IMR-90 (cell line): Measurements from ENCODE around the gene SELENOO. TPM values are rescaled to one million over a fixed set of nuclear protein-coding genes. Genes with fewer than 3 reads are reported as not detected.

ENCODE experiments used
- ATAC-seq: fragments of 200-7000 bp; cut with Tn5 transposase; 2 replicates; pipeline ENCODE4 v1.9.1; 2020; ENCODE audit warnings: low read depth, mild to moderate bottlenecking, moderate library complexity
- BruUV-seq: library from RNA; stranded (reverse); fragments of 400-500 nt; replicated peaks from 2 replicates; lab custom pipeline; 2021; lab: Mats Ljungman, UMichigan
- CTCF ChIA-PET: fragments of 300-600 bp; formaldehyde crosslinking; extraction: SDS; loops from one replicate; lab custom pipeline; 2021; ENCODE audit warnings: antibody characterized with exemption; lab: Yijun Ruan, JAX
- POLR2A ChIA-PET: fragments of 300-600 bp; sonication (Branson Sonifier 250); formaldehyde crosslinking; loops from one replicate; lab custom pipeline; 2022; ENCODE audit warnings: antibody characterized with exemption; ENCODE audit not compliant: unreplicated experiment; lab: Charles Lee
- DNase-seq: peaks from one replicate; pipeline ENCODE4 v3.0.0; 2013
- H2AFZ ChIP-seq: replicated peaks from 2 replicates; pipeline ENCODE3; 2013; ENCODE audit warnings: low read length, mild to moderate bottlenecking; ENCODE audit not compliant: poor library complexity
- H2AK5ac ChIP-seq: 2 replicates; pipeline ENCODE4 v1.6.1; 2013; ENCODE audit warnings: low read depth, low read length, inconsistent platforms
- H2AK9ac ChIP-seq: replicated peaks from 2 replicates; pipeline ENCODE3; 2013; ENCODE audit warnings: mild to moderate bottlenecking, low read depth, low read length, moderate library complexity; ENCODE audit not compliant: poor library complexity
- H2BK120ac ChIP-seq: 2 replicates; pipeline ENCODE4 v1.6.1; 2013; ENCODE audit warnings: low read depth, low read length, inconsistent platforms
- H2BK15ac ChIP-seq: 3 replicates; pipeline ENCODE4 v1.6.1; 2013; ENCODE audit warnings: low read depth, low read length, inconsistent platforms
- H2BK20ac ChIP-seq: 2 replicates; pipeline ENCODE4 v1.6.1; 2013; ENCODE audit warnings: low read depth, mild to moderate bottlenecking, inconsistent platforms, low read length, moderate library complexity
- H2BK5ac ChIP-seq: 2 replicates; pipeline ENCODE4 v1.6.1; 2013; ENCODE audit warnings: mild to moderate bottlenecking, low read depth, low read length, inconsistent platforms; ENCODE audit not compliant: poor library complexity, severe bottlenecking
- H3K14ac ChIP-seq: replicated peaks from 2 replicates; pipeline ENCODE4 v1.6.1; 2013; ENCODE audit warnings: low read depth, low read length, inconsistent platforms
- H3K18ac ChIP-seq: 2 replicates; pipeline ENCODE4 v1.6.1; 2013; ENCODE audit warnings: low read depth, low read length, control low read depth
- H3K23ac ChIP-seq: 2 replicates; pipeline ENCODE4 v1.6.1; 2013; ENCODE audit warnings: low read depth, low read length, inconsistent platforms
- H3K27ac ChIP-seq: 2 replicates; pipeline ENCODE4 v1.5.1; 2013; ENCODE audit warnings: mild to moderate bottlenecking, control low read depth, low read length; ENCODE audit not compliant: insufficient read depth
- H3K27me3 ChIP-seq: 2 replicates; pipeline ENCODE4 v1.6.1; 2013; ENCODE audit warnings: low read length; ENCODE audit not compliant: control insufficient read depth, insufficient read depth
- H3K36me3 ChIP-seq: 2 replicates; pipeline ENCODE4 v1.6.1; 2013; ENCODE audit warnings: low read length, mixed read lengths; ENCODE audit not compliant: control insufficient read depth, insufficient read depth
- H3K4ac ChIP-seq: 2 replicates; pipeline ENCODE4 v1.6.1; 2013; ENCODE audit warnings: low read depth, low read length, inconsistent platforms
- H3K4me1 ChIP-seq: 2 replicates; pipeline ENCODE4 v1.6.1; 2013; ENCODE audit warnings: low read length, mixed read lengths; ENCODE audit not compliant: control insufficient read depth, insufficient read depth
- H3K4me2 ChIP-seq: 2 replicates; pipeline ENCODE4 v1.6.1; 2013; ENCODE audit warnings: low read depth, mild to moderate bottlenecking, control low read depth, low read length, moderate library complexity
- H3K4me3 ChIP-seq: 2 replicates; pipeline ENCODE4 v1.5.1; 2013; ENCODE audit warnings: low read depth, mild to moderate bottlenecking, control low read depth, low read length, moderate library complexity; ENCODE audit not compliant: insufficient read depth
- H3K56ac ChIP-seq: 2 replicates; pipeline ENCODE4 v1.6.1; 2013; ENCODE audit warnings: low read length, inconsistent platforms; ENCODE audit not compliant: insufficient read depth; ENCODE audit errors: extremely low read depth
- H3K79me1 ChIP-seq, 2 experiments: 2 replicates each; pipeline ENCODE4 v1.6.1; 2013; ENCODE audit warnings: low read length in 2 of 2, inconsistent platforms in 1 of 2, low read depth in 1 of 2
- H3K9ac ChIP-seq: 2 replicates; pipeline ENCODE4 v1.6.1; 2013; ENCODE audit warnings: low read depth, low read length, control low read depth
- H3K9me1 ChIP-seq: 2 replicates; pipeline ENCODE4 v1.6.1; 2013; ENCODE audit warnings: low read length, inconsistent platforms; ENCODE audit not compliant: insufficient read depth
- H3K9me3 ChIP-seq: 2 replicates; pipeline ENCODE4 v1.6.1; 2013; ENCODE audit warnings: low read length; ENCODE audit not compliant: control insufficient read depth, insufficient read depth
- H4K20me1 ChIP-seq: 2 replicates; pipeline ENCODE4 v1.6.1; 2013; ENCODE audit warnings: low read length, inconsistent platforms; ENCODE audit not compliant: insufficient read depth
- H4K5ac ChIP-seq: 2 replicates; pipeline ENCODE4 v1.6.1; 2013; ENCODE audit warnings: mild to moderate bottlenecking, low read depth, low read length, control low read depth
- H4K8ac ChIP-seq, 2 experiments: 2 replicates each; pipeline ENCODE4 v1.6.1; 2013; ENCODE audit warnings: low read depth in 2 of 2, low read length in 2 of 2, control low read depth in 1 of 2, inconsistent platforms in 1 of 2
- H4K91ac ChIP-seq: 2 replicates; pipeline ENCODE4 v1.6.1; 2013; ENCODE audit warnings: low read depth, low read length, inconsistent platforms; ENCODE audit not compliant: insufficient read depth
- BHLHE40 ChIP-seq: fragments of 150-350 bp; IDR thresholded peaks from 2 replicates; pipeline ENCODE4 v1.6.1; 2016; ENCODE audit warnings: mild to moderate bottlenecking, low read depth, low read length
- MXI1 ChIP-seq: IDR thresholded peaks from 2 replicates; pipeline ENCODE4 v1.6.1; 2012; ENCODE audit warnings: low read depth, mild to moderate bottlenecking, low read length, moderate library complexity, borderline replicate concordance
- RCOR1 ChIP-seq: IDR thresholded peaks from 2 replicates; pipeline ENCODE4 v1.6.1; 2012; ENCODE audit warnings: mild to moderate bottlenecking, low read length, improper control_type of control experiment; ENCODE audit not compliant: insufficient replicate concordance
- WGBS, 2 experiments: methylation state at CpG; one replicate each; pipeline versions ENCODE4 v1.1.5 to v1.1.7; 2013; ENCODE audit warnings: missing lambda C conversion rate in 2 of 2; ENCODE audit not compliant: insufficient read length in 1 of 2; ENCODE audit errors: extremely low coverage in 2 of 2; 5-methylcytosine and 5-hydroxymethylcytosine counted together
- dilution Hi-C: fragments of 300-500 bp; cut with HindIII; formaldehyde crosslinking; loops from one replicate; pipeline ENCODE4 v1.14.3; 2018; ENCODE audit warnings: low sequenced_read_pairs; ENCODE audit not compliant: unreplicated experiment
- in situ Hi-C: fragments of 300-500 bp; cut with MboI; formaldehyde crosslinking; loops from 3 replicates; pipeline ENCODE4 v1.14.3; 2019; ENCODE audit warnings: low sequenced_read_pairs, inconsistent platforms, mixed read lengths
- intact Hi-C: fragments of 100-400 bp; cut with micrococcal nuclease; formaldehyde crosslinking; loops from 2 replicates; pipeline ENCODE4 v1.10.0; 2022
- polyA plus RNA-seq, 3 experiments: library from polyadenylated mRNA; depleted of rRNA; stranded (reverse); fragments of >200 nt; gene quantifications; 2 replicates each; pipeline ENCODE4 v1.2.3, GENCODE V29; 2012; ENCODE audit warnings: low replicate concordance in 1 of 3
- total RNA-seq: library from RNA; depleted of rRNA; stranded (reverse); fragments of >200 nt; gene quantifications from 2 replicates; pipeline ENCODE4 v1.2.3, GENCODE V29; 2012
- TF ChIP-seq, protein P1 (sequence below): conservative IDR thresholded peaks from 2 replicates; pipeline ENCODE4 v1.5.1; 2012; ENCODE audit warnings: mild to moderate bottlenecking, low read depth, low read length, improper control_type of control experiment
- TF ChIP-seq, protein P2 (sequence below): fragments of 150-350 bp; IDR thresholded peaks from 2 replicates; pipeline ENCODE4 v1.6.1; 2017; ENCODE audit warnings: mild to moderate bottlenecking, antibody characterized with exemption, low read length, low read depth
- TF ChIP-seq, protein P3 (sequence below): fragments of 150-350 bp; IDR thresholded peaks from 2 replicates; pipeline ENCODE4 v1.6.1; 2016; ENCODE audit warnings: low read depth, mild to moderate bottlenecking, low read length, moderate library complexity, borderline replicate concordance

Gene SELENOO
- total and polyA plus RNA-seq, 2 of the 4 experiments (the other 2 are of a cell fraction) = 10.4 to 21.4 TPM

DNA sequence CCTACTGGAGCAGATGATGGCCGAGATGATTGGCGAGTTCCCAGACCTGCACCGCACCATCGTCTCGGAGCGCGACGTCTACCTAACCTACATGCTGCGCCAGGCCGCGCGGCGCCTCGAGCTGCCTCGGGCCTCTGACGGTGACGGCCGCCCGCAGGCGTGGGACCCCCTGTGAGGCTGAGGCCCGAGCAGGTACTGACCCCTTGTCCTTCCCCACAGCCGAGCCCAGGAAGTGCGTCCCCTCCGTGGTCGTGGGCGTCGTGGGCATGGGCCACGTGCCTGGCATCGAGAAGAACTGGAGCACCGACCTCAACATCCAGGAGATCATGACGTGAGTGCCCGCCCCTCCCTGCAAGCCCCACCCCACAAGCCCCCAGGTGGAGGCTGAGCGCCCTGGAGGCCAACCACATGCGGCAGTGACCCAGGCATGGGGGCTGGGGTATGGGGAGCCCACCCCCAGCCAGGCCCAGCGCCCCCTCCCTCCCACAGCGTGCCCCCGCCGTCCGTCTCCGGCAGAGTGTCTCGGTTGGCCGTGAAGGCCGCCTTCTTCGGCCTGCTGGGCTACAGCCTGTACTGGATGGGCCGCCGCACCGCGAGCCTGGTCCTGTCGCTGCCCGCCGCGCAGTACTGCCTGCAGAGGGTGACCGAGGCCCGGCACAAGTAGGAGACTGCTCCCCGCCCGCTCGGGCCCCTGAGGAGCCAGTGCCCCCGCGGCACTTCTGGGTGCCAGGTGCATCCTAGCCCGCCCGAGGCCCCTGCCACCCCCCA lies 2.8 kb upstream of the SELENOO start:
- H3K9me1 ChIP-seq = 0 out of 2 replicates have a peak, but pooled peaks cover 2% of the 10 kb centered on the region
- no peak overlapping the region for H2BK5ac ChIP-seq
- H3K9ac ChIP-seq = no peak overlapping the region
- no peak overlapping the region for H3K14ac ChIP-seq
- H3K36me3 ChIP-seq = peaks cover 31% of the 10 kb centered on the region
- H3K4me2 ChIP-seq = no peak overlapping the region
- H4K91ac ChIP-seq = no peak overlapping the region
- H3K18ac ChIP-seq = no peak overlapping the region
- H3K4ac ChIP-seq = no peak overlapping the region
- H2BK15ac ChIP-seq = no peak overlapping the region
- no peak overlapping the region for H2BK120ac ChIP-seq
- in situ Hi-C loops (no loop called here), dilution Hi-C loops (no loop called here), intact Hi-C loops (no loop called here)
- H3K23ac ChIP-seq = no peak overlapping the region
- H3K56ac ChIP-seq = no peak overlapping the region
- H2AFZ ChIP-seq = no peak overlapping the region
- ATAC-seq = no peak
- H3K4me1 ChIP-seq = peaks cover 4% of the 10 kb centered on the region; the same call in 1 of the 2 replicates
- no peak overlapping the region for H2AK5ac ChIP-seq
- peaks cover 17% of the 10 kb centered on the region for H4K20me1 ChIP-seq
- POLR2A ChIA-PET = no interaction called here
- DNase-seq = no peak
- no peak overlapping the region for H4K8ac ChIP-seq
- no peak overlapping the region for H2BK20ac ChIP-seq
- H2AK9ac ChIP-seq = no peak overlapping the region
- CTCF ChIA-PET = no interaction called here
- no peak overlapping the region for H4K5ac ChIP-seq
- no peak overlapping the region for H3K4me3 ChIP-seq
- H3K9me3 ChIP-seq = no peaks in the 10 kb centered on the region
- BruUV-seq = no TSS peak
- H3K79me1 ChIP-seq = peaks cover 21 to 31% of the 10 kb centered on the region in 2 experiments
- 95% methylated on average over 38 of the region's 61 CpGs; no CpG with 5 or more reads in 1 of the 2 experiments for WGBS, 2 experiments
- no peak overlapping the region for H3K27ac ChIP-seq
- H3K27me3 ChIP-seq = no peaks in the 10 kb centered on the region
- TF ChIP-seq MXI1 = no peak
- TF ChIP-seq, protein P1, sequence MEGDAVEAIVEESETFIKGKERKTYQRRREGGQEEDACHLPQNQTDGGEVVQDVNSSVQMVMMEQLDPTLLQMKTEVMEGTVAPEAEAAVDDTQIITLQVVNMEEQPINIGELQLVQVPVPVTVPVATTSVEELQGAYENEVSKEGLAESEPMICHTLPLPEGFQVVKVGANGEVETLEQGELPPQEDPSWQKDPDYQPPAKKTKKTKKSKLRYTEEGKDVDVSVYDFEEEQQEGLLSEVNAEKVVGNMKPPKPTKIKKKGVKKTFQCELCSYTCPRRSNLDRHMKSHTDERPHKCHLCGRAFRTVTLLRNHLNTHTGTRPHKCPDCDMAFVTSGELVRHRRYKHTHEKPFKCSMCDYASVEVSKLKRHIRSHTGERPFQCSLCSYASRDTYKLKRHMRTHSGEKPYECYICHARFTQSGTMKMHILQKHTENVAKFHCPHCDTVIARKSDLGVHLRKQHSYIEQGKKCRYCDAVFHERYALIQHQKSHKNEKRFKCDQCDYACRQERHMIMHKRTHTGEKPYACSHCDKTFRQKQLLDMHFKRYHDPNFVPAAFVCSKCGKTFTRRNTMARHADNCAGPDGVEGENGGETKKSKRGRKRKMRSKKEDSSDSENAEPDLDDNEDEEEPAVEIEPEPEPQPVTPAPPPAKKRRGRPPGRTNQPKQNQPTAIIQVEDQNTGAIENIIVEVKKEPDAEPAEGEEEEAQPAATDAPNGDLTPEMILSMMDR = no peak
- no peak for TF ChIP-seq BHLHE40
- TF ChIP-seq, protein P2, sequence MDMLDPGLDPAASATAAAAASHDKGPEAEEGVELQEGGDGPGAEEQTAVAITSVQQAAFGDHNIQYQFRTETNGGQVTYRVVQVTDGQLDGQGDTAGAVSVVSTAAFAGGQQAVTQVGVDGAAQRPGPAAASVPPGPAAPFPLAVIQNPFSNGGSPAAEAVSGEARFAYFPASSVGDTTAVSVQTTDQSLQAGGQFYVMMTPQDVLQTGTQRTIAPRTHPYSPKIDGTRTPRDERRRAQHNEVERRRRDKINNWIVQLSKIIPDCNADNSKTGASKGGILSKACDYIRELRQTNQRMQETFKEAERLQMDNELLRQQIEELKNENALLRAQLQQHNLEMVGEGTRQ = no peak
- TF ChIP-seq, protein P3, sequence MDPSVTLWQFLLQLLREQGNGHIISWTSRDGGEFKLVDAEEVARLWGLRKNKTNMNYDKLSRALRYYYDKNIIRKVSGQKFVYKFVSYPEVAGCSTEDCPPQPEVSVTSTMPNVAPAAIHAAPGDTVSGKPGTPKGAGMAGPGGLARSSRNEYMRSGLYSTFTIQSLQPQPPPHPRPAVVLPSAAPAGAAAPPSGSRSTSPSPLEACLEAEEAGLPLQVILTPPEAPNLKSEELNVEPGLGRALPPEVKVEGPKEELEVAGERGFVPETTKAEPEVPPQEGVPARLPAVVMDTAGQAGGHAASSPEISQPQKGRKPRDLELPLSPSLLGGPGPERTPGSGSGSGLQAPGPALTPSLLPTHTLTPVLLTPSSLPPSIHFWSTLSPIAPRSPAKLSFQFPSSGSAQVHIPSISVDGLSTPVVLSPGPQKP = no peak
- no peak for TF ChIP-seq RCOR1
